ENCODE results near the gene PLOD3.

DNA sequence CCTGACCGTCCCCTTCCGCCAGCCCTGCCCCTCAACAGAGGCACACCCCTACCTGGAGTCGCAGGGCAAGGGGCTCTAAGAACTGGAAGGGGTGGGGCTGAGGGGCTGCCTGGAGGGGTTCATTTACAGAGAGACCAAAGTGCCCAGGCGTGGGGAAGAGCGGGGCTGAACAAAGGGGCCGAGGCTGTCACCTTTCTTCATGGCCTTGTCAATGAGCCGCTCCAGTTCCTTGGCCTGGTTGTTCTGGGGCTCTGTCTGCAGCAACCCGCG is 22.5 kb upstream of the PLOD3 start:
- no peak for TF ChIP-seq CTCF (conservative IDR thresholded peaks at IDR 0.05; ENCODE audit: low read length)
- TF ChIP-seq EZH2phosphoT487 (IDR thresholded peaks at IDR 0.05; ENCODE audit: borderline replicate concordance, low read depth, low read length) = no peak
